H1 (cell line): ENCODE results near the gene NAA10. TPM values are rescaled to one million over a fixed set of nuclear protein-coding genes. Genes with fewer than 3 reads are reported as not detected.

Source experiments
- CTCF ChIA-PET: fragments of 300-600 bp; sonication (Branson Sonifier 250); formaldehyde crosslinking; loops from one replicate; lab custom pipeline; 2021; ENCODE audit not compliant: partially characterized antibody; lab: Charles Lee
- POLR2A ChIA-PET: fragments of 300-600 bp; sonication (Branson Sonifier 250); formaldehyde crosslinking; loops from one replicate; lab custom pipeline; 2021; ENCODE audit warnings: inconsistent platforms; ENCODE audit not compliant: partially characterized antibody; lab: Charles Lee
- DNase-seq, 2 experiments: peaks; one replicate each; pipeline versions ENCODE4 v3.0.0 to v3.0.0-alpha.2; 2010 to 2022; ENCODE audit warnings: low spot score in 2 of 2, low read depth in 1 of 2, mixed read lengths in 1 of 2
- FAIRE-seq: peaks from 2 replicates; lab custom pipeline; 2011; peaks lifted over from hg19 to GRCh38; lab: Jason Lieb, UNC
- H2AFZ ChIP-seq: 2 replicates; pipeline ENCODE4 v1.8.1; 2012; ENCODE audit warnings: low read length, inconsistent platforms
- H2AK5ac ChIP-seq: 2 replicates; pipeline ENCODE4 v1.6.1; 2013; ENCODE audit warnings: low read depth, low read length
- H2BK120ac ChIP-seq: replicated peaks from 2 replicates; pipeline ENCODE3; 2013; ENCODE audit warnings: low read depth, low read length, inconsistent platforms
- H2BK12ac ChIP-seq: 2 replicates; pipeline ENCODE4 v1.6.1; 2013; ENCODE audit warnings: low read depth, low read length
- H2BK15ac ChIP-seq: 2 replicates; pipeline ENCODE4 v1.6.1; 2013; ENCODE audit warnings: low read length
- H2BK20ac ChIP-seq: 2 replicates; pipeline ENCODE4 v1.6.1; 2013; ENCODE audit warnings: low read length
- H2BK5ac ChIP-seq: 2 replicates; pipeline ENCODE4 v1.6.1; 2013; ENCODE audit warnings: low read depth, low read length
- H3K14ac ChIP-seq: 2 replicates; pipeline ENCODE4 v1.6.1; 2013; ENCODE audit warnings: inconsistent platforms; ENCODE audit not compliant: insufficient read length
- H3K18ac ChIP-seq: 2 replicates; pipeline ENCODE4 v1.6.1; 2013; ENCODE audit warnings: low read length; ENCODE audit errors: extremely low read depth
- H3K23ac ChIP-seq: 2 replicates; pipeline ENCODE4 v1.6.1; 2013; ENCODE audit warnings: inconsistent platforms; ENCODE audit not compliant: insufficient read length
- H3K23me2 ChIP-seq: 2 replicates; pipeline ENCODE4 v1.6.1; 2013; ENCODE audit warnings: low read depth, low read length
- H3K27ac ChIP-seq: 2 replicates; pipeline ENCODE4 v1.6.1; 2011; ENCODE audit warnings: low read depth, low read length, inconsistent platforms
- H3K27me3 ChIP-seq, 4 experiments: replicated peaks in 1 of 4; 1 replicate in 1 of 4; 2 replicates in 3 of 4; pipeline versions ENCODE4 v1.6.1 to v1.8.1; 2011 to 2013; ENCODE audit warnings: low read length in 3 of 4, mild to moderate bottlenecking in 3 of 4, inconsistent platforms in 2 of 4, mixed read lengths in 2 of 4, moderate library complexity in 1 of 4; ENCODE audit not compliant: control insufficient read depth in 3 of 4, insufficient read depth in 3 of 4; ENCODE audit errors: extremely low read depth in 1 of 4
- H3K36me3 ChIP-seq, 4 experiments: 2 replicates each; pipeline versions ENCODE4 v1.6.1 to v1.8.1; 2011 to 2013; ENCODE audit warnings: mild to moderate bottlenecking in 4 of 4, low read length in 3 of 4, moderate library complexity in 2 of 4, control low read depth in 1 of 4, inconsistent platforms in 1 of 4; ENCODE audit not compliant: insufficient read depth in 4 of 4, control insufficient read depth in 2 of 4
- H3K4ac ChIP-seq: replicated peaks from 2 replicates; pipeline ENCODE3; 2013; ENCODE audit warnings: low read length, low read depth, mixed read lengths, inconsistent platforms; ENCODE audit not compliant: insufficient read length
- H3K4me1 ChIP-seq, 4 experiments: replicated peaks in 1 of 4; 1 replicate in 1 of 4; 2 replicates in 3 of 4; pipeline versions ENCODE4 v1.6.1 to v1.8.1; 2011 to 2013; ENCODE audit warnings: low read length in 3 of 4, inconsistent platforms in 2 of 4, mixed read lengths in 1 of 4; ENCODE audit not compliant: insufficient read depth in 4 of 4, control insufficient read depth in 3 of 4
- H3K4me2 ChIP-seq, 2 experiments: 2 replicates each; pipeline versions ENCODE4 v1.6.1 to v1.8.1; 2011 to 2013; ENCODE audit warnings: low read depth in 2 of 2, low read length in 2 of 2, control low read depth in 1 of 2, inconsistent platforms in 1 of 2, mild to moderate bottlenecking in 1 of 2; ENCODE audit not compliant: insufficient read depth in 1 of 2
- H3K4me3 ChIP-seq, 4 experiments: fragments of 200-600, 300-600 bp in 1 of 4; sonication (generic), shearing (Covaris generic), sonication (Bioruptor Twin) in 1 of 4; 2 replicates each; pipeline versions ENCODE4 v1.5.1 to v1.8.1; 2011 to 2016; ENCODE audit warnings: low read length in 4 of 4, low read depth in 3 of 4, control low read depth in 2 of 4, inconsistent platforms in 2 of 4, mild to moderate bottlenecking in 2 of 4, mixed read lengths in 1 of 4, moderate library complexity in 1 of 4; ENCODE audit not compliant: insufficient read depth in 2 of 4; ENCODE audit errors: extremely low read depth in 1 of 4
- H3K56ac ChIP-seq: replicated peaks from 2 replicates; pipeline ENCODE3; 2013; ENCODE audit warnings: low read depth, mild to moderate bottlenecking, mixed read lengths, low read length, inconsistent platforms; ENCODE audit not compliant: insufficient read length
- H3K79me1 ChIP-seq: 2 replicates; pipeline ENCODE4 v1.6.1; 2013; ENCODE audit warnings: low read depth, low read length, control low read depth
- H3K79me2 ChIP-seq, 2 experiments: 2 replicates each; pipeline versions ENCODE4 v1.6.1 to v1.8.1; 2012 to 2013; ENCODE audit warnings: low read length in 2 of 2, mild to moderate bottlenecking in 2 of 2, inconsistent platforms in 1 of 2; ENCODE audit not compliant: insufficient read depth in 2 of 2, control insufficient read depth in 1 of 2
- H3K9ac ChIP-seq, 4 experiments: replicated peaks in 1 of 4; 1 replicate in 1 of 4; 2 replicates in 3 of 4; pipeline versions ENCODE4 v1.6.1 to v1.8.1; 2011 to 2013; ENCODE audit warnings: low read depth in 3 of 4, low read length in 3 of 4, control low read depth in 2 of 4, mild to moderate bottlenecking in 2 of 4, moderate library complexity in 2 of 4, inconsistent platforms in 1 of 4; ENCODE audit errors: extremely low read depth in 1 of 4
- H3K9me3 ChIP-seq, 2 experiments: 2 replicates each; pipeline versions ENCODE4 v1.6.1 to v1.8.1; 2012 to 2013; ENCODE audit warnings: mild to moderate bottlenecking in 2 of 2, moderate library complexity in 2 of 2, control low read depth in 1 of 2, inconsistent platforms in 1 of 2, low read depth in 1 of 2, low read length in 1 of 2, mixed read lengths in 1 of 2; ENCODE audit not compliant: insufficient read depth in 2 of 2
- H4K20me1 ChIP-seq, 2 experiments: replicated peaks in 1 of 2; 2 replicates each; pipeline versions ENCODE3 to v1.8.1; 2011 to 2013; ENCODE audit warnings: inconsistent platforms in 2 of 2, low read length in 2 of 2, mild to moderate bottlenecking in 1 of 2; ENCODE audit not compliant: insufficient read depth in 2 of 2, control insufficient read depth in 1 of 2
- H4K5ac ChIP-seq: 2 replicates; pipeline ENCODE4 v1.6.1; 2013; ENCODE audit warnings: low read length, low read depth, mixed read lengths, inconsistent platforms; ENCODE audit not compliant: insufficient read length
- H4K8ac ChIP-seq: 2 replicates; pipeline ENCODE4 v1.8.0; 2013; ENCODE audit warnings: mild to moderate bottlenecking, moderate library complexity, low read length, inconsistent platforms; ENCODE audit not compliant: insufficient read depth; ENCODE audit errors: extremely low read depth
- H4K91ac ChIP-seq: replicated peaks from 2 replicates; pipeline ENCODE3; 2013; ENCODE audit warnings: low read length, mixed read lengths, inconsistent platforms; ENCODE audit not compliant: insufficient read length
- BRCA1 ChIP-seq: IDR thresholded peaks from 2 replicates; pipeline ENCODE4 v1.6.1; 2012; ENCODE audit warnings: low read depth, low read length, improper control_type of control experiment
- CEBPB ChIP-seq: IDR thresholded peaks from 2 replicates; pipeline ENCODE4 v1.6.1; 2012; ENCODE audit warnings: low read depth, low read length
- CHD1 ChIP-seq: IDR thresholded peaks from 2 replicates; pipeline ENCODE4 v1.6.1; 2012; ENCODE audit warnings: low read depth, low read length, improper control_type of control experiment
- CHD2 ChIP-seq: IDR thresholded peaks from 2 replicates; pipeline ENCODE4 v1.6.1; 2012; ENCODE audit warnings: low read length, improper control_type of control experiment
- CREB1 ChIP-seq: IDR thresholded peaks from 2 replicates; pipeline ENCODE4 v1.6.1; 2012; ENCODE audit warnings: inconsistent platforms
- FOSL1 ChIP-seq: IDR thresholded peaks from 2 replicates; pipeline ENCODE4 v1.6.1; 2011; ENCODE audit warnings: mild to moderate bottlenecking, low read depth, low read length, moderate library complexity; ENCODE audit not compliant: insufficient read depth
- HDAC2 ChIP-seq, 2 experiments: fragments of 300-600 bp in 1 of 2; sonication (generic) in 1 of 2; IDR thresholded peaks; 2 replicates each; pipeline ENCODE4 v1.6.1; 2011 to 2012; ENCODE audit warnings: low read depth in 2 of 2, low read length in 2 of 2, mild to moderate bottlenecking in 2 of 2, moderate library complexity in 2 of 2, borderline replicate concordance in 1 of 2, inconsistent platforms in 1 of 2
- MAFK ChIP-seq: IDR thresholded peaks from 2 replicates; pipeline ENCODE4 v1.6.1; 2012; ENCODE audit warnings: low read depth, mild to moderate bottlenecking, improper control_type of control experiment, low read length
- NRF1 ChIP-seq: IDR thresholded peaks from 2 replicates; pipeline ENCODE4 v1.6.1; 2011; ENCODE audit warnings: mild to moderate bottlenecking, low read depth, low read length, improper control_type of control experiment
- TAF7 ChIP-seq: optimal IDR thresholded peaks from 2 replicates; pipeline ENCODE3; 2011; ENCODE audit warnings: low read depth, mild to moderate bottlenecking, inconsistent platforms, low read length, moderate library complexity, borderline replicate concordance
- TCF12 ChIP-seq: IDR thresholded peaks from 2 replicates; pipeline ENCODE4 v1.6.1; 2011; ENCODE audit warnings: low read depth, mild to moderate bottlenecking, low read length
- WGBS, 2 experiments: shearing (Covaris generic) in 1 of 2; methylation state at CpG; one replicate each; pipeline versions ENCODE4 v1.1.6 to v1.1.7; 2013 to 2015; ENCODE audit warnings: low lambda C conversion rate in 2 of 2, mixed read lengths in 2 of 2, inconsistent platforms in 1 of 2, low coverage in 1 of 2, missing lambda C conversion rate in 1 of 2; ENCODE audit not compliant: insufficient replicate concordance in 2 of 2, insufficient coverage in 1 of 2, insufficient read length in 1 of 2; ENCODE audit errors: extremely low coverage in 1 of 2, missing lambda C conversion rate in 1 of 2; 5-methylcytosine and 5-hydroxymethylcytosine counted together
- polyA plus RNA-seq, 7 experiments: library from polyadenylated mRNA; depleted of rRNA in 3 of 7; stranded (reverse) in 5 of 7; unstranded in 2 of 7; fragments of >200 nt in 5 of 7; fragments of 200-250 nt in 2 of 7; gene quantifications; 1 replicate in 5 of 7; 2 replicates in 1 of 7; 4 replicates in 1 of 7; pipeline versions ENCODE4 v1.2.1 to v1.2.3, GENCODE V29; 2011 to 2013; ENCODE audit warnings: missing spikeins in 2 of 7, mixed read lengths in 2 of 7
- total RNA-seq: library from RNA; stranded (reverse); fragmentation: NEBNext Ultra II Directional; extraction: Animal tissue kit (Norgen Biotek cat#: 25700); gene quantifications from 2 replicates; pipeline ENCODE4 v1.2.1, GENCODE V29; 2021
- TF ChIP-seq, protein P1 (sequence below): IDR thresholded peaks from 2 replicates; pipeline ENCODE4 v1.6.1; 2012; ENCODE audit warnings: low read length, inconsistent platforms

NAA10 gene
- total and polyA plus RNA-seq, 2 of the 8 experiments (the other 6 are each of a cell fraction or from before 2014, with no cell fraction given): 80.4 to 98.8 TPM

DNA sequence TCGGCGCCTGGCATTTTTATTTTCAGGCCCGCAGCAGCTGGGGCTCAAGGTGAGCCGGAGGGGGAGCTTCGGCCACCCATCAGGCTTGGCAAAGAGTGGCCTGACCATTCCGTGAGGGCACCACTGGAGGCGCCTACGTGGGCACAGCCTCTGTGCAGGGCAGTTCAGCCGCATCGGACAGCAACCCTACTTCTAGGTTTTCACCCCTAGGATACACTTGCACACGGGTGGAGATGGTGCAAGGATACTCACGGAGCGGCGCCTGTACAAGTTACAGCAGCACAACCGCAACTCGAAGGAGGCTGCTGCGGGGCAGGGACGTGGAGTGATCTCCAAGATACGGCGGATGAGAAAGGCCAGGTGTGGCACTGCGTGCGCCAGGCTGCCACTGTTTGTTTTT, 25.9 kb upstream of the NAA10 start:
- WGBS, 2 experiments: 98% methylated on average over 13 of the region's 22 CpGs; no CpG with 5 or more reads in 1 of the 2 experiments
- POLR2A ChIA-PET: interaction anchor here (1.9 kb wide), 1 partner anchor 11 kb away, joined by 9 read pairs; the partner anchor contains the start of genes HCFC1 and TMEM187
- CTCF ChIA-PET: interaction anchor here (11.2 kb wide), 1 partner anchor 13 kb away, joined by 102 read pairs; the partner anchor contains the start of gene RENBP
- TF ChIP-seq BRCA1: no peak
- no peak for TF ChIP-seq CREB1
- no peak for TF ChIP-seq MAFK
- no peak for TF ChIP-seq NRF1
- TF ChIP-seq CHD1: no peak
- no peak for TF ChIP-seq HDAC2 (IDR thresholded peaks at IDR 0.05; ENCODE audit: borderline replicate concordance in 1 of 2, low read depth in 2 of 2, low read length in 2 of 2)
- TF ChIP-seq, protein P1, sequence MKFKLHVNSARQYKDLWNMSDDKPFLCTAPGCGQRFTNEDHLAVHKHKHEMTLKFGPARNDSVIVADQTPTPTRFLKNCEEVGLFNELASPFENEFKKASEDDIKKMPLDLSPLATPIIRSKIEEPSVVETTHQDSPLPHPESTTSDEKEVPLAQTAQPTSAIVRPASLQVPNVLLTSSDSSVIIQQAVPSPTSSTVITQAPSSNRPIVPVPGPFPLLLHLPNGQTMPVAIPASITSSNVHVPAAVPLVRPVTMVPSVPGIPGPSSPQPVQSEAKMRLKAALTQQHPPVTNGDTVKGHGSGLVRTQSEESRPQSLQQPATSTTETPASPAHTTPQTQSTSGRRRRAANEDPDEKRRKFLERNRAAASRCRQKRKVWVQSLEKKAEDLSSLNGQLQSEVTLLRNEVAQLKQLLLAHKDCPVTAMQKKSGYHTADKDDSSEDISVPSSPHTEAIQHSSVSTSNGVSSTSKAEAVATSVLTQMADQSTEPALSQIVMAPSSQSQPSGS: no peak
- no peak for TF ChIP-seq TCF12
- no peak for TF ChIP-seq TAF7
- TF ChIP-seq CHD2: no peak
- TF ChIP-seq FOSL1: no peak
- TF ChIP-seq CEBPB: no peak

More for the DNA sequence above, 25.9 kb upstream of the NAA10 start:
- no peak overlapping the region for H3K14ac ChIP-seq
- no peak overlapping the region for H2BK120ac ChIP-seq
- no peak overlapping the region for H3K23ac ChIP-seq
- no peak overlapping the region for H3K4me3 ChIP-seq
- no peaks in the 10 kb centered on the region; the same call in 1 of the 2 replicates for H3K79me1 ChIP-seq
- H3K23me2 ChIP-seq: no peaks in the 10 kb centered on the region
- H2AFZ ChIP-seq: no peak overlapping the region
- no peak overlapping the region for H3K4me2 ChIP-seq
- H2BK5ac ChIP-seq: no peak overlapping the region
- no peak overlapping the region for H3K18ac ChIP-seq
- no peak overlapping the region for H2BK15ac ChIP-seq
- no peak overlapping the region for H4K5ac ChIP-seq
- H3K9ac ChIP-seq: no peak overlapping the region
- H2BK12ac ChIP-seq: no peak overlapping the region
- H3K56ac ChIP-seq: no peak overlapping the region
- no peak overlapping the region for H4K91ac ChIP-seq
- FAIRE-seq (no peak), DNase-seq (no peak)
- H3K27me3 ChIP-seq: no peaks in the 10 kb centered on the region
- no peak overlapping the region for H3K27ac ChIP-seq
- H3K4ac ChIP-seq: no peak overlapping the region
- 0 out of 7 replicates have a peak, but pooled peaks cover 0 to under 1% (median 0%) of the 10 kb centered on the region in 4 experiments for H3K4me1 ChIP-seq
- peaks cover 2 to 13% of the 10 kb centered on the region in 2 experiments for H4K20me1 ChIP-seq
- H4K8ac ChIP-seq: no peak overlapping the region
- H3K36me3 ChIP-seq: peaks cover 14 to 79% (median 49%) of the 10 kb centered on the region in 4 experiments
- H3K9me3 ChIP-seq: no peaks in the 10 kb centered on the region
- no peak overlapping the region for H2AK5ac ChIP-seq
- no peak overlapping the region for H2BK20ac ChIP-seq
- H3K79me2 ChIP-seq: peaks cover 6 to 35% of the 10 kb centered on the region in 2 experiments
